ENCODE measurements around the gene EEFSEC.

Gene EEFSEC

GRCh38 chr3:128307029-128307633, 153.8 kb downstream of the EEFSEC start:
- TF ChIP-seq CTCF (IDR thresholded peaks at IDR 0.05; ENCODE audit: insufficient read depth, low read length, poor library complexity, severe bottlenecking): no peak
- no peak for DNase-seq (ENCODE audit: extremely low read depth, insufficient read length)
- H3K36me3 ChIP-seq (ENCODE audit: control insufficient read depth, insufficient read depth, low read length): peaks cover 2% of the 10 kb centered on the region; the same call in 1 of the 2 replicates
- H3K4me3 ChIP-seq (replicated peaks; ENCODE audit: low read depth, low read length): no peak overlapping the region
- no peaks in the 10 kb centered on the region for H3K27me3 ChIP-seq (replicated peaks; ENCODE audit: control insufficient read depth, insufficient read depth, low read length)

GRCh38 chr3:128307781-128308469, 154.6 kb downstream of the EEFSEC start:
- TF ChIP-seq CTCF (IDR thresholded peaks at IDR 0.05; ENCODE audit: insufficient read depth, low read length, poor library complexity, severe bottlenecking): no peak
- Histone ChIP-seq H3K36me3 (ENCODE audit: control insufficient read depth, insufficient read depth, low read length) (peaks cover 2% of the 10 kb centered on the region; the same call in 1 of the 2 replicates), H3K4me3 (replicated peaks; ENCODE audit: low read depth, low read length) (no peak overlapping the region), H3K27me3 (replicated peaks; ENCODE audit: control insufficient read depth, insufficient read depth, low read length) (no peaks in the 10 kb centered on the region)
- no peak for DNase-seq (ENCODE audit: extremely low read depth, insufficient read length)

- DNase-seq (ENCODE audit: extremely low read depth, insufficient read length): no peak
- no peak for TF ChIP-seq CTCF (IDR thresholded peaks at IDR 0.05; ENCODE audit: insufficient read depth, low read length, poor library complexity, severe bottlenecking)
- no peaks in the 10 kb centered on the region for H3K27me3 ChIP-seq (replicated peaks; ENCODE audit: control insufficient read depth, insufficient read depth, low read length)
Measured at GRCh38 chr3:128309026-128309425, 155.7 kb downstream of the EEFSEC start.

GRCh38 chr3:128310286-128311058, 157.2 kb downstream of the EEFSEC start:
- H3K4me3 ChIP-seq (replicated peaks; ENCODE audit: low read depth, low read length): no peak overlapping the region
- H3K36me3 ChIP-seq (ENCODE audit: control insufficient read depth, insufficient read depth, low read length): peaks cover 2% of the 10 kb centered on the region; the same call in 1 of the 2 replicates
- no peak for DNase-seq (ENCODE audit: extremely low read depth, insufficient read length)
- no peak for TF ChIP-seq CTCF (IDR thresholded peaks at IDR 0.05; ENCODE audit: insufficient read depth, low read length, poor library complexity, severe bottlenecking)
- H3K27me3 ChIP-seq (replicated peaks; ENCODE audit: control insufficient read depth, insufficient read depth, low read length): no peaks in the 10 kb centered on the region

More at GRCh38 chr3:128309026-128309425, 155.7 kb downstream of the EEFSEC start:
- no peak overlapping the region for H3K4me3 ChIP-seq (replicated peaks; ENCODE audit: low read depth, low read length)
- H3K36me3 ChIP-seq (ENCODE audit: control insufficient read depth, insufficient read depth, low read length): peaks cover 2% of the 10 kb centered on the region; the same call in 1 of the 2 replicates

- H3K4me3 ChIP-seq (replicated peaks; ENCODE audit: low read depth, low read length): no peak overlapping the region
- no peaks in the 10 kb centered on the region for H3K27me3 ChIP-seq (replicated peaks; ENCODE audit: control insufficient read depth, insufficient read depth, low read length)
- no peak for DNase-seq (ENCODE audit: extremely low read depth, insufficient read length)
- H3K36me3 ChIP-seq (ENCODE audit: control insufficient read depth, insufficient read depth, low read length): peaks cover 2% of the 10 kb centered on the region; the same call in 1 of the 2 replicates
- no peak for TF ChIP-seq CTCF (IDR thresholded peaks at IDR 0.05; ENCODE audit: insufficient read depth, low read length, poor library complexity, severe bottlenecking)
Measured at GRCh38 chr3:128311441-128311844, 158.2 kb downstream of the EEFSEC start.
